Breast epithelium (tissue), 3 donors: ENCODE measurements around the gene CGNL1.

Source experiments
- CTCF ChIP-seq, 3 donors: fragments of 450-650 bp; IDR thresholded peaks; one replicate each; pipeline ENCODE4 v1.5.1; 2016 to 2017; ENCODE audit warnings: antibody characterized with exemption in 3 of 3, mild to moderate bottlenecking in 3 of 3, moderate library complexity in 3 of 3
- POLR2AphosphoS5 ChIP-seq, 3 donors: sonication (generic); formaldehyde crosslinking; IDR thresholded peaks; one replicate each; pipeline ENCODE4 v1.6.1; 2017; ENCODE audit warnings: antibody characterized with exemption in 3 of 3

GRCh38 chr15:57559875-57560274 lies 183.6 kb downstream of the CGNL1 start:
- no peak for TF ChIP-seq POLR2AphosphoS5 (IDR thresholded peaks at IDR 0.05)
- TF ChIP-seq CTCF (IDR thresholded peaks at IDR 0.05) = peak; percentile 55 to 78 (median 76)
